B cell (primary cell): ENCODE data around the gene HPN. TPM values are rescaled to one million over a fixed set of nuclear protein-coding genes. Genes with fewer than 3 reads are reported as not detected.

Source experiments
- ATAC-seq: fragments of 200-7000 bp; cut with Tn5 transposase; one replicate; pipeline ENCODE4 v1.10.0; 2021; ENCODE audit warnings: low read depth, mild to moderate bottlenecking, moderate number of reproducible peaks, moderate library complexity
- CTCF ChIA-PET: fragments of 350-600 bp; sonication (Branson Sonifier 250); formaldehyde crosslinking; loops from one replicate; lab custom pipeline; 2021; ENCODE audit warnings: antibody characterized with exemption, inconsistent platforms; lab: Charles Lee
- POLR2A ChIA-PET: fragments of 350-600 bp; sonication (Branson Sonifier 250); formaldehyde crosslinking; loops from one replicate; lab custom pipeline; 2021; ENCODE audit warnings: antibody characterized with exemption; lab: Charles Lee
- DNase-seq: peaks from one replicate; pipeline ENCODE4 v3.0.0; 2013
- H2AFZ ChIP-seq: 2 replicates; pipeline ENCODE4 v1.6.1; 2012; ENCODE audit warnings: mild to moderate bottlenecking, low read depth, low read length; ENCODE audit not compliant: insufficient read depth, poor library complexity, severe bottlenecking
- H3K27ac ChIP-seq, 2 donors: 1 replicate in 1 of 2; 2 replicates in 1 of 2; pipeline ENCODE4 v1.5.1; 2012 to 2013; ENCODE audit warnings: low read length in 2 of 2, mild to moderate bottlenecking in 2 of 2, moderate library complexity in 1 of 2
- H3K27me3 ChIP-seq, 4 experiments: fragments of 200-600 bp in 1 of 4; sonication (generic) in 1 of 4; replicated peaks in 1 of 4; 1 replicate in 2 of 4; 2 replicates in 2 of 4; pipeline versions ENCODE4 v1.6.1 to v1.7.0; 2013 to 2016; ENCODE audit warnings: low read length in 3 of 4, mild to moderate bottlenecking in 2 of 4, mixed read lengths in 1 of 4, moderate library complexity in 1 of 4; ENCODE audit not compliant: insufficient read depth in 4 of 4, control insufficient read depth in 3 of 4; ENCODE audit errors: control extremely low read depth in 1 of 4
- H3K36me3 ChIP-seq, 2 experiments: replicated peaks in 1 of 2; 1 replicate in 1 of 2; 2 replicates in 1 of 2; pipeline versions ENCODE4 v1.6.1 to v1.7.1; 2013; ENCODE audit warnings: low read length in 1 of 2; ENCODE audit not compliant: insufficient read depth in 2 of 2, control insufficient read depth in 1 of 2; ENCODE audit errors: control extremely low read depth in 1 of 2, extremely low read depth in 1 of 2
- H3K4me1 ChIP-seq, 2 donors: fragments of 200-600 bp in 1 of 2; sonication (generic) in 1 of 2; 1 replicate in 1 of 2; 2 replicates in 1 of 2; pipeline versions ENCODE4 v1.5.1 to v1.6.1; 2013 to 2017; ENCODE audit warnings: low read length in 2 of 2; ENCODE audit not compliant: control insufficient read depth in 2 of 2, insufficient read depth in 2 of 2
- H3K4me2 ChIP-seq: replicated peaks from 2 replicates; pipeline ENCODE3; 2012; ENCODE audit warnings: mild to moderate bottlenecking, low read depth, low read length; ENCODE audit not compliant: poor library complexity, severe bottlenecking
- H3K4me3 ChIP-seq, 5 experiments: fragments of 200-600 bp in 1 of 5; sonication (generic) in 1 of 5; 1 replicate in 3 of 5; 2 replicates in 2 of 5; pipeline versions ENCODE4 v1.5.1 to v1.7.0; 2011 to 2016; ENCODE audit warnings: low read length in 4 of 5, mild to moderate bottlenecking in 4 of 5, low read depth in 2 of 5, control low read depth in 1 of 5, moderate library complexity in 1 of 5; ENCODE audit not compliant: insufficient read depth in 1 of 5; ENCODE audit errors: control extremely low read depth in 1 of 5, extremely low read depth in 1 of 5
- H3K79me2 ChIP-seq: fragments of 200-600 bp; sonication (generic); one replicate; pipeline ENCODE4 v1.6.0; 2016; ENCODE audit warnings: low read length; ENCODE audit not compliant: control insufficient read depth, insufficient read depth
- H3K9ac ChIP-seq: fragments of 200-600 bp; sonication (generic); 2 replicates; pipeline ENCODE4 v1.6.1; 2017; ENCODE audit warnings: mild to moderate bottlenecking, low read length, moderate library complexity
- H3K9me3 ChIP-seq, 3 donors: one replicate each; pipeline versions ENCODE4 v1.6.1 to v1.7.1; 2013; ENCODE audit warnings: low read length in 2 of 3; ENCODE audit not compliant: control insufficient read depth in 2 of 3, insufficient read depth in 1 of 3; ENCODE audit errors: control extremely low read depth in 1 of 3
- H4K20me1 ChIP-seq: 2 replicates; pipeline ENCODE4 v1.6.0; 2012; ENCODE audit warnings: mild to moderate bottlenecking, low read length; ENCODE audit not compliant: insufficient read depth, control insufficient read depth, poor library complexity, severe bottlenecking
- H3K27ac Mint-ChIP-seq: one replicate; pipeline ENCODE4 v1.8.0; 2021; ENCODE audit warnings: mixed read lengths
- H3K27me3 Mint-ChIP-seq: one replicate; pipeline ENCODE4 v1.8.0; 2021; ENCODE audit warnings: mixed read lengths
- H3K4me1 Mint-ChIP-seq: one replicate; pipeline ENCODE4 v1.8.0; 2021; ENCODE audit warnings: mixed read lengths
- H3K4me3 Mint-ChIP-seq: one replicate; pipeline ENCODE4 v1.8.0; 2021; ENCODE audit warnings: mixed read lengths
- H3K9me3 Mint-ChIP-seq: one replicate; pipeline ENCODE4 v1.8.0; 2022; ENCODE audit warnings: mixed read lengths; ENCODE audit not compliant: insufficient read depth
- CTCF ChIP-seq: fragments of 200-600 bp; IDR thresholded peaks from one replicate; pipeline ENCODE4 v1.8.0; 2022; ENCODE audit warnings: antibody characterized with exemption, mild to moderate bottlenecking
- EZH2 ChIP-seq: IDR thresholded peaks from 2 replicates; pipeline ENCODE4 v1.6.1; 2012; ENCODE audit warnings: borderline replicate concordance, low read depth, mild to moderate bottlenecking, moderate library complexity, low read length; ENCODE audit not compliant: insufficient read depth, poor library complexity, severe bottlenecking
- WGBS: methylation state at CpG from one replicate; pipeline ENCODE4 v1.1.5; 2013; ENCODE audit warnings: missing lambda C conversion rate; ENCODE audit not compliant: insufficient coverage; 5-methylcytosine and 5-hydroxymethylcytosine counted together
- intact Hi-C: fragments of 100-400 bp; cut with micrococcal nuclease; formaldehyde crosslinking; loops from one replicate; pipeline ENCODE4 v1.10.0; 2022
- polyA plus RNA-seq: library from polyadenylated mRNA; depleted of rRNA; stranded (reverse); fragments of >200 nt; gene quantifications from 2 replicates; pipeline ENCODE4 v1.2.3, GENCODE V29; 2012
- total RNA-seq, 2 donors: library from RNA; stranded (reverse); fragments of 120-200 nt in 1 of 2; gene quantifications; 1 replicate in 1 of 2; 2 replicates in 1 of 2; pipeline versions ENCODE4 v1.2.3 to v1.2.4, GENCODE V29; 2013 to 2022

Gene HPN
- total and polyA plus RNA-seq, 2 donors (not counting 1 experiment from before 2014, with no cell fraction given): 0.30 TPM; not detected in 1

- H3K4me2 ChIP-seq: no peak overlapping the region
- no peaks in the 10 kb centered on the region for H3K9me3 ChIP-seq
- DNase-seq (no peak), ATAC-seq (no peak)
- POLR2A ChIA-PET: no interaction called here
- H3K79me2 ChIP-seq: peaks cover 3% of the 10 kb centered on the region
- H3K27ac ChIP-seq: no peak overlapping the region
- no peak overlapping the region for H3K4me3 ChIP-seq
- H4K20me1 ChIP-seq: peaks cover 12% of the 10 kb centered on the region
- no peak overlapping the region for H3K9ac ChIP-seq
- H2AFZ ChIP-seq: no peak overlapping the region
- no peaks in the 10 kb centered on the region for H3K27me3 ChIP-seq
- Mint-ChIP-seq H3K4me1 (peaks cover 20% of the 10 kb centered on the region), H3K4me3 (no peak overlapping the region), H3K27ac (no peak overlapping the region), H3K9me3 (no peaks in the 10 kb centered on the region), H3K27me3 (no peaks in the 10 kb centered on the region)
- H3K4me1 ChIP-seq: peaks cover 17 to 29% of the 10 kb centered on the region in 2 donors
- intact Hi-C loops: no loop called here
- TF ChIP-seq EZH2 (no peak), CTCF (no peak)
- H3K36me3 ChIP-seq: peaks cover 1 to 63% of the 10 kb centered on the region in 2 experiments
- CTCF ChIA-PET: interaction anchor here (0.5 kb wide), 1 partner anchor 20 kb away, joined by 3 read pairs; no protein-coding TSS in a partner anchor
- 54% methylated on average over 3 of the region's 3 CpGs for WGBS
Measured at GRCh38 chr19:35017507-35017906, 24.0 kb upstream of the HPN start.

- TF ChIP-seq EZH2 (no peak), CTCF (no peak)
- Histone ChIP-seq H3K27me3 (no peaks in the 10 kb centered on the region), H3K9me3 (no peaks in the 10 kb centered on the region), H3K4me2 (no peak overlapping the region), H2AFZ (no peak overlapping the region), H3K4me1 (peaks cover 13 to 20% of the 10 kb centered on the region in 2 donors), H3K4me3 (no peak overlapping the region), H3K79me2 (peaks cover 3% of the 10 kb centered on the region), H3K27ac (no peak overlapping the region), H4K20me1 (peaks cover 8% of the 10 kb centered on the region), H3K36me3 (peaks cover 1 to 66% of the 10 kb centered on the region in 2 experiments), H3K9ac (no peak overlapping the region)
- DNase-seq: no peak
- intact Hi-C loops: no loop called here
- ChIA-PET POLR2A (no interaction called here), CTCF (no interaction called here)
- no peaks in the 10 kb centered on the region for H3K27me3 Mint-ChIP-seq
- H3K9me3 Mint-ChIP-seq: no peaks in the 10 kb centered on the region
- no peak overlapping the region for H3K27ac Mint-ChIP-seq
- H3K4me3 Mint-ChIP-seq: no peak overlapping the region
- 100% methylated on average over 1 of the region's 4 CpGs for WGBS
- no peak for ATAC-seq
- H3K4me1 Mint-ChIP-seq: peaks cover 13% of the 10 kb centered on the region
Measured at GRCh38 chr19:35018379-35018778, 23.1 kb upstream of the HPN start.
